COLO829 (cell line): ENCODE results near the gene LLGL2.

Experiments
- DNase-seq: peaks from one replicate; pipeline ENCODE4 v3.0.0; 2012; ENCODE audit warnings: low spot score

The LLGL2 gene

GRCh38 chr17:75521951-75522727 is 3.4 kb upstream of the LLGL2 start:
- DNase-seq: no peak

DNA sequence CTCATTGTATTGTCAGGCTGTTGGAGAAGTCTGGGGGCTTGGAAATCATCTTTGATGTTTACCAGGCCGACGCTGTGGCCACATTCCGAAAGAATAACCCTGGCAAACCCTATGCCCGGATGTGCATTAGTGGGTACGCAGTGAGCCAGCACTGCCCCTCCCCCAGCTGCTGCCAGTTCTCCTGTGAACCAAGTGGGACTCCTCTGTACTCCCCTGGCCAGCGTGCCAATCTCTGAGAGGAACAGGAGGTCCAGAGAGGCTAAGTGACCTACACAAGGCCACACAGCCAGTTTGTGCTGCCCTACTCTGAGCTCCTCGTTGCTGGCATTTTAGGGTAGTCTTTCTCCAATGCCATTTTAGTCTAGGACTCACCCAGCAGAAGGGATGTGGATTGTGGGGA is 1.9 kb upstream of the LLGL2 start:
- no peak for DNase-seq

DNA sequence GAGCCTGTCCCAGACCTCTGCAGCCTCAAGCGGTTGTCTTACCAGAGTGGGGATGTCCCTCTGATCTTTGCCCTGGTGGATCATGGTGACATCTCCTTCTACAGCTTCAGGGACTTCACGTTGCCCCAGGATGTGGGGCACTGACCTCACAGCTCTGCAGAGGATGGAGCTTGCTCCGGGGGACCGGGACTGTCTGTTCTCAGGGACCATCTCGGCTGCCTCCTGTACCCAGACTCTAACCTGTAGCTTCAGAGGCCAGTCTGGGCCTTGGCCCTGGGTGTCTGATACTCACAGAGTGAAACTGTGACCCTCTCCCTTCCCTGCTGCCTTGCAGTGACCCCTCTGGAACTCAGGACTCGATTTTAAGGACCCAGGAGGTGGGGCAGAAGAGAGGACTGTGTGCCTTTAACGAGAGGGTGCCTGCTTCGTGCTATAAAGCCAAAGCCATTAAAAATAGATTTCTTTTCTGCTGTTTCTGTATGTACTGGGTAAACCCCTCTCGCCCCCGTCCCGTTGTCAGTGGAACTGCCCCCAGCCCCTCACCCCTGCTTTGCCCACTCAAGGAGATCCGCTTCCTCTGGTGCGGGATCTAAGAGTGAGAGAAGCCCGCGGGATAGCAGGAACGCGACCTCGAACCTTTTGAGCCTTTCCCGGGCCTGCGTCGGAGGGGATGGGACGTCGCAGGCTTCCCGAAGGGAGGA is 1.1 kb upstream of the LLGL2 start:
- no peak for DNase-seq

GRCh38 chr17:75525806-75526554 is 483 bp downstream of the LLGL2 start:
- no peak for DNase-seq

- no peak for DNase-seq
These were observed 1.2 kb downstream of the LLGL2 start for GRCh38 chr17:75526555-75527270.

DNA sequence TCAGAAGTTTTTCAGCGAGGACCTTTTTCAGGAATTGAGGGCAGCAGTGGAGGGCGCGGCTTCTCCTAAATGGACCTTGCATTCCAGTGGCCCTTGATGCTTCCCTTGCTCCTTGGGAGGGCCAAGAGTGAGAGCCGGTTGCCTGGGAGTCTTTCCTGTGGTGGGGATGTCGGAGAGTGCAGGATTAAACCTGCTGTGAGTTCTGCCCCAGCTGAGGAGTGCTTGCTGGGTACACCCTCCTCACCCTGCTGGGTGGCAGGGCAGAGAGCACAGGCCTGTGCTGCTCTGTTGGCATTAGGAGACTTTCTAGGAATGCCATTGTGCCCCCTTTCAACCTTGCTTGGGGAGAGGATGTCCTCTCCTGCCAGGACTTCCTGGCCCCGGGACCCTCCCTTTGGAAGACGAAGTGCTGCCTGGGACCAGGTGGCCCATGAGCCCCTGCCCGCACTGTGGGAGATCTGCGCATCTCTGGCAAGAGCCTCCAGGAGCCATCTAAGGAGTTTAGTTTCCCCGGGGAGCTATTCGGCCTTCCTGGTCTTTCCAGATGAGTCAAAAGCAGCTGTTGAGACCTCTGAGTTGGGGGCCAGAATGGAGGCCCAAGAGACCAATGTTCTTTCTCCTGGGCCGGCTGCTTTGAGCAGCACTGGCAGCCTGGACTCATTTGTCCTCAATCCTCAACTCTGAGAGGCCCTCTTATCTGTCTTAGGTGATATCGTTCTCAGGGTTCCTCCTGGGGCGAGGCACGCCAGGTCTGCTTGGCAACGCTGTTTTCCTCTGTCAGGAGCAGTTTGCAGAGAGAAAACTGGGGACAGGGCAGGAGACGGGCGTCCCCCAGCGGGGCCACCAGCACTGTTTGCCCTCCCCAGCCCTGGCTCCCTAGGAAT is 5.6 kb downstream of the LLGL2 start:
- DNase-seq: no peak

DNA sequence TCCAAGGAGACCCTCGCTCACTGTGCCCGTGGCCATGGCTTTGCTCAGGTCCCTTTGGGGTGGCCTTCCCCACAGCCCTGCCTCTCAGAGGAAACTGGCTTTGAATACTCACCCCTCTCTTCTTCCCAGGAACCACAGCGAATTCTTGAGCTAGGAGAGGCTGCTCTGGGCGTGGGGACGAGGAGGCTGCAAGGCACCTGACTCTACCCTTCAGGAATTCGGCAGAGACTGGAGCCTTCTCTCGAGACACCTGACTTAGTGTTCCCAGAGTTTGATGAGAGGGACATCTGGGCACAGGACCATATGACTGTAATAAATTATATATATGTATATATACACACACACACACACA is 6.2 kb downstream of the LLGL2 start:
- DNase-seq: no peak

DNA sequence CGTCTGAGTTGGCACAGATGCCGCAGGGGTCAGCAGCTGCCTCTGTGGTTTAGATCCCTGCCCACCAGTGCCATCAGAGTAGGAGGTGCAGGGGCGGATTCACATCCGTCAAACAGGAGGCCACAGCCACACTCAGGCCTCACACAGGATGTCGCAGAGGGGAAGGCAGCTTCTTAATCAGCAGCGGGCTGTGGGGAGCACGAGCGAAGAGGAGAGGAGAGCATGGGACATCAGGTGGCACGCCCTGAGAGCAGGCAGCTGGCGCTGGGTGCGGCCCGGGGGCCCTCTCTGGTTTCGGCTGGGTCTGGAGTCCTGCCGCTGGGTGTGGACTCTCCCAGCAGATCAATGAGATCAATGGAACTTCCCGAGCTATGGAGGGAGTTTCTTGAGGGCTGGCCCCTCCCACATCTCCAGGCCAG is 9.6 kb downstream of the LLGL2 start:
- DNase-seq: no peak

GRCh38 chr17:75535871-75536270 is 10.4 kb downstream of the LLGL2 start:
- DNase-seq: no peak

GRCh38 chr17:75536366-75536765 is 10.9 kb downstream of the LLGL2 start:
- no peak for DNase-seq

DNA sequence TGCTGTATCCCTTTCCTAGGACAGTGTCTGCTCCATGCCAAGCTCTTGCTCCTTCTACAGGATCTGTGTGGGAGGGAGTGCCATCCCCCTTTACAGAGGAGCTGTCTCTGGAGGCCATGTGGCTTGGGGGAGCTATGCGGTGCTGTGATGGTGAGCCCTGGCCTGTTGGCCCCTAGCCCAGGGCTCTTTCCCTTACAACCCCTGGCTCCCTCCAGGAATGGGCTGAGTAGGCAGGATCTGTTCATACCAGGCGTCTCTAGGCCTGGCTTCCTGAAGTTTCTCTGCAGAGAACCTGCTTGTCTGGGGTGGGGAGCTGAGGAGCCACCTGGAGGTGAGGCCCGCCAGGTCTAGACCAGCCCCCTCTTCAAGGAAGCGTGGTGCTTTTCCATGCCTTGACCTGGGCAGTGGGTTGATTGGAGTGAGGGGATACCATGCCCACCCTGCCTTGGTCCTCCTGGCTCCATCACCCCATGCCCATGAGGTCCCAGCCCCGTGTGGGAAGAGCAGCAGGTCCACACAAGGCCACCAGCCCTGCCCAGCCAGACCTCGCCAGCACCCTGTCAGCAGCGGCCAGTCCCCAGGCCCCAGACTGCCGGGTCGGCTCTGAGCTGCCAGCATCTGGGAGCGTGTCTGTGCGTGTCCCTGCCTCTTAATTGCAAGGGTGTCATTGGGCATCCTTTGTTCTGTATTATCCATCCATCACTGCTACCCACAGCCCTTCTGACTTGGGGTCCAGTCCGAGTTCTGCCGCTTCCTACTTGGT is 14.7 kb downstream of the LLGL2 start:
- no peak for DNase-seq

DNA sequence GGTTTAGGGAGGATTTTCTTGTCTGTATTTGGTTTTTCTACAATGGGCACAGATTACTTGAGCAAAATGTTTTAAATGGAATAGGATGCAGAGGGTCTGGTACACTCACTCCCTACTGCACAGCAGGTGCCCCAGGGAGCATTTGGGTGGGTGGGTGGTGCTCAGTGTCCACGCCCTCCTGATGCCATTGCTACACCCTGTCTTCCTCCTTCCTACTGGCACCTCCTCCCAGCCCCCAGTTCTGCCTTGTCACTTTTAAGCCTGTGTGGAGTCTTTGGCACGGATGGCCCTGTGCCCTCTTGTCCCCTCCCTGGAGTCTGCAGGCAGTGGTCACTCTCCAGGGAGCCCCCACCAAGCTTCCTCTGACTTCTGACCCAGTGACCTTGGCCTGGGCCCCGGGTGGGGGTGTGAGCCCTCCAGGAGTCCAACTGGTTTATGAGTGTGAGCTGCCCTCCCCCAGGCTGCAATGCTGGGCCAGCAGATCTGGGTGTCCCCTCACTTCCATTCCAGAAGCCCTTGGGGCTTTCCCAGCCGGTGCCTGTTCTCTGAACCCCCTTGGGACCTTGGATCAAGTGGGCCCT is 15.5 kb downstream of the LLGL2 start:
- no peak for DNase-seq

DNA sequence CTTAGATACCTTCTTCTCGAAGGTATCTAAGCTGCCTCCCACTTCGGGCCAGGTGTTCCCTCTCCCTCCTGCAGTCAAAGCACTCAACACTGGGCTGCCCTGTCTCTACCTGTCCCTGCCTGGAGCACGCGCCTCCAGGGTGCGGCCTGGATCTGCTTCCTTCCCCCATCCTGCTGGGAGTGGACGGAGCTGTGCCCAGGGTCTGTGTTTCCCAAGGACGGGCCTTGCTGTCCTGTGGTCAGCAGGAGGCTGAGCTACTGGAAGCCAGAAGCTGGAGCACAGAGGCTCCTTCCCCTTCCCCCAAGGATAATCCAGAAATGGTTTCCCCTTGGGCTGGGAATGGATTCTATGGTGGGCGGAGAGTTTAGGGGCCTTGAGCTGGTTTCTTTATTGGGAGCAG is 16.7 kb downstream of the LLGL2 start:
- no peak for DNase-seq

DNA sequence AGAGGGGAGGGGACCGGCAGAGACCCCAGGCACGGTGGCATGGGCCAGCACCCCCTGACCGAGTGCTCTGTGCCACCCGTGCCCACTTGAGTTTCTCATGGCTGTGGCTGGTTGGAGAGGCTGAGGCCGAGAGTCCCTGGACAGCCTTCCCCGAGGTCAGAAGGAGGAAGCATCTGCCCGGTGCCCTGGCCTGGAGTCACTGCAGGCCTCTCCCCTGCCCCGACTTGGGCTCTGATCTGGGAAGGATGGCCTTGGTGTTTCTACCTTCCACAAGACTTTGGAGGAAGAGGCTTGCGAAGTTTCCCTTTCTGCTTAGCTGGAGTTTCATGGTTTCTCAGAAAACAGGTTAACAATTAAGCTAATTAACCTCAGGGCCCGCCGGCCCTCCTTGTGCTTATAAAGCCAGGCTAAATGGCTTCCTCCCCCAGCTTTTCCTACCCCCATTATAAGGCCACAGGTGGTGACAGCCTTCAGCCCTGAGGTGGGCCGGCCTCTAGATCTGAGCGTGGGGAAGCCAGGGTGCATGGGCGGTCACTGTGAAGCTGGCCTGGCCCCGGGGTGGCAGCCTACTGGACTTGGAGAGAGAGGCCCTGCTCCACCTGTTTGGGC is 17.3 kb downstream of the LLGL2 start:
- DNase-seq: no peak

- no peak for DNase-seq
These were observed 18.8 kb downstream of the LLGL2 start for GRCh38 chr17:75544250-75544649.

GRCh38 chr17:75546181-75546580 is 20.7 kb downstream of the LLGL2 start:
- no peak for DNase-seq

- no peak for DNase-seq
These were observed 21.6 kb downstream of the LLGL2 start for GRCh38 chr17:75547091-75547490.

DNA sequence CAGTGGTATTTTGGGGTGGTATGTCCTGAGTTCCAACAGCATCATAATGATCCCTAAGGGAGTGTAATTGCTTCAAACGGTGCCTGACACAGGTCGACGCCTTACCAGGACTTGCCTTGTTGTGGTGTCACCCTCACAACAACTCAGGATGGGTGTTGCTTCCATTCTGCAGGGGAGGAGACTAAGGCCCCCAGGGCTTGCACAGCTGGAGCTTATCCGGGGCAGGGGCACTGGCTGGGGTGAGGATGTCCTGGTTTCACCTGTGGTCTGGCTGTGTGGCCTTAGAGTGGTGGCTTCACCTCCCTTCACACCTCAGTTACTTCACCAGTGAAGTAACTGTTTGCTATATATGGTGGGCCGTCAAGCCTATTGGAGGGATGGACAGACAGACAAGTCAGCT is 23.3 kb downstream of the LLGL2 start:
- no peak for DNase-seq

DNA sequence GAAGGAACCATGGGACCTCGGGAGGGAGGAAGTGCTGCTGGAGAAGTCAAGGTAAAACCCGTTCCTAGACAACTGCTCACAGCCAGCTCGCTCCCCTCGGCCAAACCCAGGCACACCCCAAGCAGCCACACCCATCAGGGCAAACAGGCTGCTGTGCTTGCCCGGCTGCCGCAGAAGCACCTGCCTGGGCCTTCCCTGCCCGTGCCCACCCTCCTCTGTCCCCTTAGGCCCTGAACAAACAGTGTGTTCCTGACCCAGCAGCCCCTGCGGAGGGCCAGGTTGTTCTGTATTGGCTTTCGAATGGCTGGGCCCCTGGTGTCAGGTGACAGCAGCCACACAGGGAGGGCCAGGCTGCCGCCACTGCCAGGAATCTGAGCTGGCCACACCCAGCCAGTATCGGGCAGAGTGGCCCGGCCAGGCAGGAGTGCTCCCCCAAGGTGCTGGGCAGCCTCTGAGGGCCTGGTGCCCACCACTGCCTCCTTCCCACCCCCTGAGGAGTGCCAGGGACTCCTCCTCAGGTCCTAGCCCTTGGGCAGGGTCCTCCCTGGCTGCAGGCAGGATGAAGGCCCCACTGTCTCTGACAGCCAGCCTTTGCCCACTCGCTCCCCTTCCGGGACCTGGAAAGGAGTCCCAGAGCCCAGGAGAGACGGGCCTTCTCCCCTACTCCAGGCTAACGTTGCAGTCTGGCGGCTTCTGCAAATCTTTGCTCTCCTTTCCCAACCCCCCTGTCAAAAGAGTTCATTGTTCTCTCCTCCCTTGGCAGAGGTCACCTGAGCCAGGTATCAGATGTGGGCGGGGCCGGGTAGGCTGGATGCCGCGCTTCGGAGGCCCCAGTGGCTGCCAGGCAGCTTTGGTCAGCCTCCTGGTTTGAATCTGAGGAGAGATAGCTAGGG is 24.0 kb downstream of the LLGL2 start:
- no peak for DNase-seq
